ENCODE results near the gene MACROD2.

MACROD2 gene

DNA sequence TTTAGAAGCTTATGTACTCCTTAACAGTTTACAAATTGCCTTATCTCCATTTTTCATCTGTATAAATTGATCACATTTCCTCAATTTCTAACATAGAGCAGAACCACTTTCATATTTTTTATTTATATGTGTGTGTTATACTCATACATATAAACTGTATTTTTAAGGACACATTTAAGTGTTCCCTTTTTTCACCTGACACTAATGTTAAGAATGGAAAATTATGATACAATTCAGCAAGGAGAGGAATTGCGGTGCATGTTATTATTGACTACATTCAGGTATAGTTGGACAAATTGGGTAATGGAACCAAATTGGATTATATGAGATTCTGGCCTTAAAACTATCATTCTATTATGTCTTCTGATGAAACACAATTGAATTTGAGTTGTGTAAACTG is 821.2 kb downstream of the MACROD2 start:
- no peak for DNase-seq (ENCODE audit: low read depth)

DNA sequence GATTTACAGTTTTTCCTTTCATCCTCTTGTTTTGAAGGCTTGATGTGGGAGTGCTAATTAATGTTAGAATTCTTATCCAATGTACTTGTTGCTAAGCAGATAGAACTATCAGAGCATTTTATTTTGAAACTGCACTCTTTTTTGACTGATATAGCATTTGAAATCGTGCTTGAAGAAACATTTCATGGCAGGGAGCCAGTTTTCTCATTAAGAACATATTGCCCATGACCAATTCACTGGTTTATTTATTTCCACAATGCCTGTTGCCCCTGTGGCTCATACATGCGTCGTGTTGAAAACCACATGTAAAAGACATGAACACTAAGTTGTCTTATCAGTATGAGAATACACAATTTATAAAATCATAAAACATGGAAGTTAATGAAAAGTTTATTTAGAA is 821.8 kb downstream of the MACROD2 start:
- DNase-seq (ENCODE audit: low read depth), result no peak

DNA sequence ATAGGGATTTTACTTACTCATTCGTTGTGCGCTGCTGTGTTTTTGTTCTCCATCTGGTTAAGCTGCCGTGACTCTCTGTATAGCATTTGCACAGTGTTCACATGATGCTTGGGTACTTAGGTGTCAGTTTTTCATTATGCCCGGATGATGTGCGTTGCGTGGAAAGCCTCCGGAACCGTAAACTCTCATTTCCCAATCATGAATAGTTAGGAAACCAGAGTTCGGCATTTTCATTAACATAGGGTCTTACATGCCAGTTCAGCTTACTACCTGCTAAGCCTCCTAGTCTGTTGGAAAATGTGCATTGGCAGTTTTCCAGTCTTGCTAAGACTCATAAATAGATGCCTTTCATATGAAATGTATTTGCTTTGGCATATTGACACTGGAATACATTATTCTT is 825.5 kb downstream of the MACROD2 start:
- DNase-seq (ENCODE audit: low read depth), result no peak

DNA sequence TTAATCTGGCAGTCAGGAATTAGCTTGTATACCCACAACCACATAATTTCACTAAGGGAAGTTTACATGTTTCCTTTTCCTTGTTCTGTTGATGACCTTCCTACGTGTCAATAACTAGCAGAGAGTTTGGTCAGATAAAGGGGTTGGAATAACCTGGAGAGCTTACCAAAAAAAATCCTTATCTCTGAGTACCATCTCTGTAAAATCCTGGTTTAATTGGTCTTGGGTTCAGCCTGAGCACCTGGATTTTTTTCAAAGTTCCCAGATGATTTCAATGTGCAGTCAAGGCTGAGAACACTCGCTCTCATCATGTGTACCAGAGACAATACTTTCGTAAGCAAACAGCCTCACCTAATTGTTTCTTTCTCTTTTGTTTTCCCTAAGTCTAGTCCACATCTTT is 825.9 kb downstream of the MACROD2 start:
- no peak for DNase-seq (ENCODE audit: low read depth)

DNA sequence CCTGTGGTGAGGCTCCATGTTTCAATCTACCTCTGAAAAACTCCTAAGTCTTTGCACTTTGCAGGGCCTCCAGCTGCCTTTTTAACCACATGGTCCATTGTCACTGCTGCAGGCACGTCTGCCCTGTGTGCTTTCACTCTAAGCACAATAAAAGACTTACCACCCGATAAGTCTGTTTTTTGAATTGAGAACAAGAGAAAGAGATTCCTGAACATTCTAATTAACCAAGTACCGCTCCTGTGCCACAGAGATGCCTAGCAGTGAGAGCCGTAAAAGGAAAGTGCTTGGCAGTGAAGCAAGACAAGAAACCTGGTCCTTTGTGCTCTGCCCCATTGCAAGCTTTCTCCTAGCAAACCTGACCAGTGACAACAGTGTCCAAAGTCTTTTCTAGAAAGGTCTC is 829.7 kb downstream of the MACROD2 start:
- no peak for DNase-seq (ENCODE audit: low read depth)

DNA sequence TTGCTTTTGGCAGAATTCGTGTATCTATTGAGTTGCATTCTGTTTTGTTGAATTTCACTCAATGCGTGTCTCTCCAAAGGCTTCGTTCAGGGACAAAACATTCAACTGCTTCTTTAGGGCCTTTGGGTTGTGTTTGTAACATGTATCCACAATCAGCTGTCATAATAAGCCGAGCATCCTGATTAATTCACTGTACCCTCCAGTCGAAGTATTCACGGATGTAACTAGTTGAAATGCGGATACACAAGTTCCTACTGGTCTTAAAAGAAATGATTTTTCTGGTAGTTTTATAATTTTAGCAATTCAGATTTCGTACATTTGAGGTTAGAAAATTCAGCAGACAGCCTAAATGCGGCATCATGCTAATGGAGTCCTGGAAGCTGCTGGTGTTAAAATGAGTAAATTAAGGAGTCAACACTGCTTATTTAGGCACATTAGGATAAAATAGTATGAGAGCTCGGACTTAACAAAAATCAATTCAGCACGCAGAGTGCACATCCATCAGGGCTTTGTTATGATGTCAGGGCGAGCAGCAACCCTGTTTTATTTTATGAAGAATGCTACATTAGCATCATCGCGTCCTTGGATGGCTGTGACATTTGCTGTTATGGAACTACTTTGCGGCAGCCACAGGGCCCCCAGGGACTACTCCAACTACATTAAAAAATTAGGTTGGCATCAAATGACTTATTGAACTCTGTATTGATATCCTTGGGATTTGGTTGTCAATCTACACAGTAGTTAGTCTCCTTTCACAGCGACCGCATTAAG is 831.4 kb downstream of the MACROD2 start:
- no peak for DNase-seq (ENCODE audit: low read depth)

DNA sequence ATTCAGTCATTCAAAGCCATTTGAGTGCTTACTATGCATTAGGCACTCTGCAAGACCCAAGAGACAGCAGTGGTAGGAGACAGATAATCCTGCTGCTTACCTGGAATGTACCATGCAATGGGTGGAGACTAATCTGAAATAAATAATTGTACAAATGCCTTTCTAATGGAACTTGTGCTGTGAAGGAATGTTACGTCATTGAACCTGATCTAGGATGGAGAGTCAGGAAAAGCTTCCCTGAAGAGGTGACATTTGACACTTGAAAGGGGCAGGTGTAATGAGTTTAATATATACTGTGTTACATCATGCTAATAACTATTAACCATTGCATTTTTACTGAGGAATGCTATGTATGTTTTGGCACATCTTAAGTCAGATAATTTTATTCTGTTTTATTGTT is 833.1 kb downstream of the MACROD2 start:
- DNase-seq (ENCODE audit: low read depth), result no peak

DNA sequence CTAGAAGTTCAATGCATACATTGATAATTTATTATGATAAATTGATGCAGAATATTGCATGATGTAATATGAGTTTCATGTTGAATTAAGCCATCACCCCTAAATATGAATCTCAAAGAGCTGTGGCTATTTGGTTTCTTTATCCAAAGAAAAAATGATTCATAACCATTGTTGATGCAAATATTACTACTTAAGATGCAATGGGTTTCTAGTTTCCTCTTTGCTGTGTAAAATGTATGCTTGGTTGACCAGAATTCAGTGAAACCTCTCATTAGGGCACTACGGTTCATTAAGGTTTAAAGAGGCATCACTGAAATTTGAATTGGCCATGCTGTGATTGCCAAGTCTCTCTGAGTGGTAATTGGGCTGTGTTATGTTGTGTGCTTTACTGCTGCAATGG is 834.6 kb downstream of the MACROD2 start:
- no peak for DNase-seq (ENCODE audit: low read depth)

DNA sequence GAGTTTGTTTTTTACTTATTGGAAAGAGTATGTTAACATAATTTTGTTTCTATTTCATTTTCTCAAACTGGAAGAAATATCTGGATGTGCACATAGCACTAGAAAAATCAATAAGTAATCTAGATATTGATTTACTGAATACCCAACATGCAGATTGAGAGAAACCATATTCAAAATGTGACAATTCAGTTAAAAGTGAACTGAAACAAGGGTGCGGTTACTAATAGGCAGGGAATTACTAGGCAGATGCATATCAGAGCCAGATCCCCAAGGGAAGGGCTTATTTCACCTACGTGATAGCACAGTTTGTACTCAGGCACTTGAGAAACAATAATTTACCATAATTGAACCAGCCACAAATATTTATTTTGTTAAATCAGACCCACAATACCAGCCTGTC is 835.1 kb downstream of the MACROD2 start:
- no peak for DNase-seq (ENCODE audit: low read depth)

DNA sequence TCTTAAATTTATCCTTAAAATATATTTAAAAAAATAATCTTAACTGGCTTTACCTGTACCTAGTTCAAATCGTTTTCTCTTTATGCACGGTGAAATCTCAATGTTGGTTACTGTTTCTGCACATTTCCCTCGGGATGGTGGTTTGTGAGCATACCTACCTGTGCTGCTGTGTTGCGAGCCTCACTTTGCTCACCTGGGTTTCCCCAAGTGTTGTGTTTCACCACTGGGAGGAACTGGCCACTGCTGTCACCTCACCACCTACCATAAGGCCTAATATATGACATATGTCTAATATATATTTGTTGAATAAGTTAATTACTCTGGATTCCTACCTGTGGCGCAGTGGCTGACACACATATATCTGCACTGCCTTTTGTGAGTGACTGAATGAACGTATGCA is 835.6 kb downstream of the MACROD2 start:
- no peak for DNase-seq (ENCODE audit: low read depth)

DNA sequence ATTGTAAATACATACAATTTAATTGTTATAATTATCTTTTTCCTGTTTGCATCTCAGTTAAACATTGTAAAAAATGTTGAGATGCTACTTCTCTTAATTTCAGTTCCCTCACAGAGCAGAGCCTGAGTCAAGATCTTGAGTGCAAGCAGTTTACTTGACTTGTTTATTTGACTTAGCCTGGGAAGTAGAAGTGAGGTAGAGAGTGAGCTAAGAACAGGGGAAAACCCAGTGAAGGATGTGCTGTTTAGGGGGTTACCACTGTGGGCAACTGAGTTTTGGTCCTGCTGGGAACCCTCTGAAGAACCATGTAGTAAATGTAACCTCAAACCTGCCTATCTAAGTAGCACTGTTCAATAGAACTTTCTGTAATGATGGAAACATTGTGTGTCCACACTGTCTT is 837.3 kb downstream of the MACROD2 start:
- DNase-seq (ENCODE audit: low read depth), result no peak

DNA sequence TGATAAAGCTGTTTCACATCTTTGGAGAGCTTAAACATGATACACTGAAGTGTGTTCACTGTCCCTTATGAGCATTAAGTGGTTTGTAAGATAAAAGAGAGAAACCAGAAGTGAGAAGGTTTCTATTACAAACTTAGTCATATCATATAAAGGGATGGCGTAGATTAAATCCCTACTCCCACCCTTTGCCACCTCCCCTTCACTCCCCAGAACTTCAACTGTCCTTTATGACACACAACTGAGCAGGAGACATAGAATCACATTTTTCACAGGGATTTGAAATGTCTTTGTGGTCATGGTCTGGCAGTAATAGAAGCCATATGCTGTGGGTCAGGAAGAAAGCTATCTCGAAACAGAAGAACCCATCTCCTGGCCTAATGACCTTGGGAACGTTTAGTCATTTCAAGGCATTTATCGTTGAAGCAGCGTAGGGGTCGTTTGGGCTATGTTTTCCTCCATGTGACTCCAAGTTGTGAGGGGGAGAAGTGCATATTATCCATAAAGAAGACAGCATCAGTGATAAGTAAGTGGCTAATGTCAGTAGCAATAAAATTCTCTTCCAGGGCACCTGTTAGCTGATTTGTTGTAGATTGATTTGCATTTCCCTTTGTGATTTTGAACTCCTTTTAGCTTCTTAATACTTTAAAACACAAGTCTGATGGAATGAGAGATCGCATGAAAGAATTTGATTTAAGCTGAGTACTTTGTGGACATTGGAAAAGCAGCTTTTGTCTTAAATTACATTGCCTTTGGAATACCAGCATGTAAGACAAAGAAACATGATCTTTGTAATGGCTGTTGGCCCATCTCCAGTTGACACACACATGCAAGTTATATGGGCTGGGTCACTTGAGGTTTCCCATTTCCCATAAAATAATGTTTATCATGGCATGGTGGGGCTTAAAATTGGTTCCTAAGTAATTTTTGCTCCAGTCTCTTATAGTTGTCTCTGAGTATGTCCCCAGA is 843.6 kb downstream of the MACROD2 start:
- no peak for DNase-seq (ENCODE audit: low read depth)

DNA sequence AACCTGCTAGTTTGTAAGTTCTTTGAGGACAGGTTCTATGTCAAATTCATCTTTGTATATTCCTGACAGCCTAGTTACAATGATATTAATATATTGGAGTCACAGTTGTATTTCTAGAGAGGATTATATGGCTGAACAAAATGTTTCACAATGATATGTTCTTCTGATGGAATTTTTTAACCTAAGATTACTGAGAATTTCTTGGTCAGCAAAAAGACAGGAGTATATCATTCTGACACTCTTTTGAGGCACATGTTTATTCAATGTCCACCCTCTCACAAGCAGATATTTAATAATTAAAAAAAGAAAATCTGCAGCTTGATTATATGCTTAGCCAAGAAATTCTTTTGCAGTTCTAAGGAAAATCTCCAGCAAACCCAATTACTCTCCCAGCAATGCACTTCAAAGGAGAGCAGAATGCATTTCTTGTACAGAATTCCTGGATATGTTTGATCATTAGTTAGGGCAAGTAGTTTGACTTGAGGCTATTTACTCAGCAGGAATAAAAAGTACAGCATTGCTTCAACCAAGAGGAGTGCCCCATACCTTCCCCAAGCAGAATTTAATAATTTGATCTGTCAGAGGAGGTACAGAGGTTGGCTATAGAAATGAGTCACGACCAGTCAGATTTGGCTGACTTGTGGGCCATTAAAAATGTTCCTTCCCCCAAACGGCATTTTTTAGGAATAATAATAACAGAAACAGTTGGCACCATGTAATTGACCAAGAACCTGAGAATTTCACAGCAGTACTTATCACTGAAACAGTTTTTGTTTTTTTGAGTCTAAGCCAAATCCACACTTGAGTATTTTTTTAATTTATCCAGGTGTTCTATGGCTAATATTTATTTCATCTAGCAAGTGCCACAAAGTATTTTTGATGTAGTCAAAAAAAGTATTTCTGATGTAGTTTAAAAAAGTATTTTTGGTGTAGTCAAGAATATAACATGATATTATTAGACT is 850.2 kb downstream of the MACROD2 start:
- DNase-seq (ENCODE audit: low read depth), result no peak

DNA sequence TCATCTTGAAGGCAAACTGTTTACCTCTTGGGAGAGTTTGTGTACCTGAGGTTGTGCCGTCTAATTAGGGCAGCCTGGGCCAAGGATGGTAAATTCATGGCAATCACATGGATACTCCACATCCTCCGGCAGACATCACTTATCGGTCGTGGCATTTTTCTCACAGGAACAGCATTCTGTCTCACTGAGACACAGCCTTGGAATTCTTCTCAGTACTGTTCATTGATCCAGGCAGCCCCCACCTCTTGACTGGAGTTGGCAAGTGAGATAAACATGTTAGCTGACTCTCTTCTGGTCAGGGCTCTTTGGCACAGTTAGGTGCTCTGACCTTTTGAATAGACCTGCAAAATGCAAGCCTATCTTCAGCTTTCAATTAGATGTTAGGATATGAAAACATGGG is 853.5 kb downstream of the MACROD2 start:
- no peak for DNase-seq (ENCODE audit: low read depth)

DNA sequence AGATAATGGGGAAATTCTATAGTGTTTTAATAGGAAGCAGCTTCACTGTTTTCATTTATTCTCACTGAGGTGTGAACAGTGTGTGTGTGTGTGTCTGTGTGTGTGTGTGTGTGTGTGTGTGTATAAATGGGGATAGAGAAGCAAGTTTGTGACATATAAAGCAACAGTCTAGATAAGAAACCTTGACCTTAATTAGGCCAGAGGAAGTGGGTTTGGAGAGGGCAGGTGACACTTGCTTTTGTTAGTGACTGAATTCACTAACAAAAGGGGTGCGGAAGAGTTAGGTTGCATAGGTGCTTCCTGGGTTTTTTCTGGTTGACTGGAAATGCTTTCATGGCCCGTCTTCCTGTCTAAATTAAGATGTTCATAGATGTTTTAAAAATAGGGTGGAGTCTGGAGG is 857.8 kb downstream of the MACROD2 start:
- no peak for DNase-seq (ENCODE audit: low read depth)

DNA sequence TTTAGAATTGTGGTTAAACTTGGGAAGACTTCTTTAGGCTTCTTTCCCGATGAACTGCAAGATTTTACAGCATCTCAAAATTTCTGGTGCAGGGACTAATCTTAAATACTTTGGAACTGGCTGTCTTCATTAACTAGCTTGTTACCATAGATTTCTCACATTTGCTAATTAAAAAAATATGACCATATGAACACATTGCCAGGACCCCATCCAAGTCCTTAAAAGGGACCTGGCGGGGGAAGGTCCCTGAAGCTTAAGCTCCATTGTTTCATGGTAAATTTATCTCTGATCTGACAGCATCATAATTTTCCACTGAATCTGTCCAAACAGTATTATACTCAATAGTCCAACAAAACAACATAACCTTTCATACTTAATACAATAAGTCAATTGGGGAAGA is 859.9 kb downstream of the MACROD2 start:
- DNase-seq (ENCODE audit: low read depth), result no peak

DNA sequence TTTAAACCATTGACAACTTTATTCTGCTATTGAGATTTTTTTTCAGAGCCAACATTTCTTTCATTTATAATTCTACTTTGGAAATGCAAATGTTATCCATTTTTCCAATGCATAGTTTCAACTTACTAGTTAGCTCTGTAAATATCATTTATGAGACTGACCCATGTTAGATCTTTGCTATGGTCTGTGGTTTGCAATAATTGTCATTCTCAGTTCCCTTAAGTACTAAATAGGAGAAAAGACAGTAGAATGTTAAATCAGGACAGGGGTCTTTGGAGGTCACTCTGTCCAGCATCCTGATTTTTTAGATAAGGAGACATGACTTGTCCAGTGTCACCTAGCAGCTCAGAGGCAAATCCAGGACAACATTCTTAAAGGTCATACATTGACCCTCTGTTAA is 864.3 kb downstream of the MACROD2 start:
- no peak for DNase-seq (ENCODE audit: low read depth)

DNA sequence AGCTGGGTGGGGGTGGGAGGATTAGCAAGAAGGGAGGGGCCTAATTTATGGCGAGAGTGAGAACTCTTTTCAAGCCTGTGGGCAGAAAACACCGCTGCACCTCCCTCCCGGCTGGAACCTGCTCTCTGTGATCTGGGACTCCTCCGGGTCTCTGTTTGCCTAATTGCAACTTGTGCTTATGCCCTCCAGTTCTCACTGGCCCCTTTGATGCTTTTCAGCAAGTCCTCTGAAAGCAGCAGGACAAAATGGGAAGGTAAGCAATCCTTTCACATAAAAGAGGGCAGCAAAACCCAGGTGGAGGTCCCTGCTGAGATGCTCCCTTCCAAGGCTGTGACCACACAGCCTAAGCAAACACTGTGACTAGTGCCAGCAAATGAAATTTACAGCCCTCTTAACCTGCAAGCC is 865.1 kb downstream of the MACROD2 start:
- DNase-seq (ENCODE audit: low read depth), result no peak

DNA sequence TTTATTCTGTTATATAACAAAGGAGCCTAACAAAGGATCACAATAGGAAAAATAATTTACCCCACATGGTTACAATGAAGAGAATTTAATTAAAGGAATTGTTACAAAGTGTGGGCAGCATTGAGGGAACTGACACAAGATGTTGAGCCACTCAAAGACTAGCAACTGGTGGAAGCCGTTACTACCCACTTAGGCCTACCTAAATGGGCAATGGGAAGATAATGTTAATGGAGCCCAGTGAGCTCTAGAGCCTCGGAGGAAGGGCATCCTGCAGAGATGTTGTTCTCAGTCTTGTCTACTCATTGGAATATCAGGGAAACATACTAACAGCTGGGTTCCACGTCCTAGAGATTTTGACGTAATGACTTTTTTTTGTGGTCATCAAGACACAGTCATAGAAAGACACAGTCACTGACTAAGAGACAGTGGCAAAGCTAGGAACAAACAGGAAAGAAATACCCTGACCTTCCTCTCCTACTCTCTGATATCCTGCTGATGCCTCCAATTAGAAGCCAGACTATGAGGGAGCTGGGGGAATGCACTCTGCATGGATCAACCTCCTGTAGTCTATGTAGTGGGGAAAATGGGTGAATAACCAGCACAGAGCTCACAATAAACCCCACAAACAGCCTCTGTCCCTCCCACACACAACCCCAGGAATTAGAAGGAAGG is 865.8 kb downstream of the MACROD2 start:
- DNase-seq (ENCODE audit: low read depth), result no peak

DNA sequence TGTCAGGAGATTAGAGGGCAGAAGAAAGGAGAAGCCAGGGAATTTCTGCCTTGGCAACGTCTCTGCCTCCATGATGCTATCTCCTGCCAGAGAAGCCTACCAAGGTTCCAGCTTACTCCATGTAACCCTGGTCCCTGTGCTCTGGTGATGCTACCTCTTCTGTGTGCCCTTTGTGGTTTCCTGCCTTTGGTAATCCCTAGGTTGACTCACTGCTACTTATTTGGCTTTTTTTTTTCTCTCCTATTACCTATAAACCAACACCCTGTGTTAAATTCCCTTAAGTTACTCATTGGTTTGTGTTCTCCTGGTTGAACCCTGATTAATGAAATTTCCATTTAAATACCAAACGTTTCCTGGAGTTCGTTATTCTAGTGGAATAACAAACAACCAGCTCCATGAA is 869.9 kb downstream of the MACROD2 start:
- no peak for DNase-seq (ENCODE audit: low read depth)

DNA sequence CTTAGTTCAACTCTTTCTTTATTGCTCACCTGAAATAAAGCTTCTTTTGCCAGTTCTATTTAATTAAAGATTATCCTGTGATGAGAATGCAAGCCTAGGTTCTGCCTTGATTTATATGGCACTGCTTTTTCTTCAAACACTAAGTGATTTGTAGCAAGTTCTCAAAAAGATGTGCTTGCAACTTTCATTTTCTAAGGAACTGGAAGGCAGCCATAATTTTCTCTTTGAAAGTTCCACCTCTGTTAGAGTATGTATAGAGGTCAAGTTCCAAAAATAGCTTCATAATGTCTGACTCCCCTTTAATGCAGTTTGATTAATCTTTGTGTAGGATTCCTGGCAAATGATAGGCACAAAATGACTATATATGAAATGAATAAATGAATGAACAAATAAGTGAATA is 870.4 kb downstream of the MACROD2 start:
- no peak for DNase-seq (ENCODE audit: low read depth)
